ENCODE data around the gene MKNK2. TPM values are rescaled to one million over a fixed set of nuclear protein-coding genes. Genes with fewer than 3 reads are reported as not detected.

Gene MKNK2
- total RNA-seq, 1 experiment from 2014 or later, result 223 TPM

DNA sequence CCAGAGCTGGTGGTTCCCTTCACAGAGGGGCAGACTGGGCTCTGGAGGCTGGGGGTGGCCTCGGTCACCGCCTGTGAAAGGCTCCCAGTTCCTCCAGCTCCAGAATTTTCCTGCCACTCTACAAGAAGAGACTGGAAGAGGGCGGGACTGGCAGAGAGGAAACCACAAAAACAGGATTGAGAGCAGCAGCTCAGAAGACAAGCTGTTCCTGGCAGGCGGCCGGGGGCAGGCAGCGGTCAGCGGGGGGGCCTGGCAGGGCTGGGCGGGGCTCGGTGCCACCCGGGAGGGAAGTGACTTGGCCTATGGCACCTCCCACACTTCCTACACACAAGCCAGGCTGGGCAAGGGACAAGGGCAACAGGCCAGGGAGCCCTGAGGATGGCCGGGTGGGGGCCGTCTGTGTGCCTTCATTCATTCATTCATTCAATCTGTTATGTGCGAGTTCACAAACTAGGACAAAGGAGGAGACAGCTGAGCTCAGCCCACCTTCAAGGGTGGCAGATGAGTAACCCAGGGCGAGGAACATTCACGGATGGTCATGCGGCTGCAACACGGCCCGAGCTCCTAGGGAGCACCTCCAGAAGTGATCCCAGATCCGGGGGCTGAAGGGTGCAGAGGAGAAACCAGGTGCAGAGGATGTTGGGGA is 18.6 kb downstream of the MKNK2 start:
- DNase-seq (ENCODE audit: low spot score), result peak; percentile 88

DNA sequence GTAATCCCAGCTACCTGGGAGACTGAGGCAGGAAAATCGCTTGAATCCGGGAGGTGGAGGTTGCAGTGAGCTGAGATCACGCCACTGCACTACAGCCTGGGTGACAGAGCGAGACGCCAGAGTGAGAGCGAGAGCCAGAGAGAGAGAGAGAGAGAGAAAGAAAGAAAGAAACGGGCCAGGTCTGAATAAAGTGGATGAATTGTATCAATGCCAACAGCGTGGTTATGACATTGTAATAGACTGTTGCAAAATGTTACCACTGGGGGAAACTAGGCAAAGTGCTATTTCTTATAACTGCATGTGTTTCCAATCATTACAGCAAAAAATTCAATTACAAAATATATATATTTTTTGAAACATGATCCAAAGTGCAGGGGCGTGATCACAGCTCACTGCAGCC is 23.7 kb downstream of the MKNK2 start:
- no peak for DNase-seq (ENCODE audit: low spot score)

DNA sequence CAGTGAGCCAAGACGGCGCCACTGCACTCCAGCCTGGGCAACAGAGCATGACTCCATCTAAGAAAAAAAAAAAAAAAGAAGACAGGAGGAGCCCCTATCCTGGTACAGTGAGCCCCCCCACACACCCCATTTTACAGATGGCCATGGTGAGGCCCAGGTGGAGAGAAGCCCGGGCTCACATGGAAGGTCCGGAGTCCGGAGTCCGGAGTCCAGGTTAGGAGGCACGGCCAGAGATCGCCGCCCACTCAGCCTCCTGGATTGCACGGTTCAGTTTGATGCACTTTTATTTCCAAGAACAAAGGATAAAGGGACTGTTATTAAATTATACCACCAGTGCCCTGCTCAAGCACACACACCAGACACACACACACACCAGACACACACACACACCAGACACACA is 24.3 kb downstream of the MKNK2 start:
- DNase-seq (ENCODE audit: low spot score), result no peak

GRCh38 chr19:2022289-2022688 is 28.8 kb downstream of the MKNK2 start:
- no peak for DNase-seq (ENCODE audit: low spot score)

- no peak for DNase-seq (ENCODE audit: low spot score)
These were observed 29.4 kb downstream of the MKNK2 start for GRCh38 chr19:2021453-2022140.

DNA sequence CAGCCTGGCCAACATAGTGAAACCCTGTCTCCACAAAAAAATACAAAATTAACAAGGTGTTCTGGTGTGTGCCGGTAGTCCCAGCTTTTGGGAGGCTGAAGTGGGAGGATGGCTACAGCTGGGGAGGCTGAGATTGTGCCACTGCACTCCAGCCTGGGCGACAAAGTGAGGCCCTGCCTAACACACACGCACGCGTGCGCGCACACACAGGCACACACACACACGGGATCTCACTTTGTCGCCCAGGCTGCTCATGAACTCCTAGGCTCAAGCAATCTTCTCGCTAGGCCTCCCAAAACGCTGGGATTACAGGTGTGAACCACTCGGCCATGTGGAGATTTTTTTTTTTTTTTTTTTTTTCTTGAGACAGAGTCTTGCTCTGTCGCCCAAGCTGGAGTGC is 32.3 kb downstream of the MKNK2 start:
- no peak for DNase-seq (ENCODE audit: low spot score)

DNA sequence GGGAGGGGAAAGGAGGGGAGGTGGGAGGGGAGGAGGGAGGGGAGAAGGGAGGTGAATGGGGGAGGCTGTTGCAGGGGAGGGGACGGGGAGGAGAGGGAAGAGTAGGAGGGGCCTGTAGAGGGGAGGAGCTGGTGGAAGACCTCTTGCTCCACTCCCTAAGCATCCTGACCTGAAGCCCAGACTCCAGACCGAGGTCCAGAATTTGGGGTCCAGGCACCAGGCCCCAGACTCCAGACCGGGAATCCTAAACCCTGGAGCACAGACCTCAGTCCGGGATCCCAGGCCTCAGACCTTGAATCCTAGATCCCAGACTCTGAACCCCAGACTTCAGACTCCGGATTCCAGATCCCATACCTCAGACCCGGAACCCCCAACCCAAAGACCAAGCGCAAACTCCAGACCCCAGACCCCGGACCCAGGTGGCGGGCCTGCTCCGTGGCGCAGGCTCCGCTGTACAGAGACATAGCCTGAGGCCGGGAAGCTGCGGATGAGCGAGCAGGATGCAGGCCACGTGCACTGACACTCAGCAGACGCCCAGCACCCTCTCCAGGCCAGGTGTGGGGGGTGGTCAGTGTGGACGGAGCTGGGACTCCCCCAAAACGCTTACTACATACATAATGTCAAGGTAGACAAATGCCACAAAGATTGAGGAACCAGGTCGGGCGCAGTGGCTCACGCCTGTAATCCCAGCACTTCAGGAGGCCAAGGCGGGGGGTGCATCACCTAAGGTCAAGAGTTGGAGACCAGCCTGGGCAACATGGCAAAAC is 34.8 kb downstream of the MKNK2 start:
- peak; percentile 29 for DNase-seq (ENCODE audit: low spot score)

DNA sequence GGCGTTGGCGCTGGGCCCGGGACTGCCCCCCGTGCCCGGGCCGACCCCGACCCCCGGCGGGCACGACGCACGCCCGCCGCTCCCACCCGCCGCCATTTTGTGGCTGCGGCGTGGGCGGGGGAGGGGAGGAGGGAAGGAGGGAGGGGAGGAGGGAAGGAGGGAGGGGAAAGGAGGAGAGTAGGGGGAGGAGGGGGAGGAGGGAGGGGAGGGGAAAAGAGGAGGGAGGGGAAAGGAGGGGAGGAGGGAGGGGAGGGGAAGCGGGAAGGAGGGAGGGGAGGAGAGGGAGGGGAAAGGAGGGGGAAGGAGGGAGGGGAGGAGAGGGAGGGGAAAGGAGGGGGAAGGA is 35.5 kb downstream of the MKNK2 start, which contains the start of gene BTBD2:
TSS of gene BTBD2 (minus strand) at position 107 of the 343 bp plus-strand sequence. CDS start at position 96, 11 bp downstream.
- DNase-seq (ENCODE audit: low spot score), result no peak

GRCh38 chr19:2014731-2015607 is 36.1 kb downstream of the MKNK2 start:
- no peak for DNase-seq (ENCODE audit: low spot score)

DNA sequence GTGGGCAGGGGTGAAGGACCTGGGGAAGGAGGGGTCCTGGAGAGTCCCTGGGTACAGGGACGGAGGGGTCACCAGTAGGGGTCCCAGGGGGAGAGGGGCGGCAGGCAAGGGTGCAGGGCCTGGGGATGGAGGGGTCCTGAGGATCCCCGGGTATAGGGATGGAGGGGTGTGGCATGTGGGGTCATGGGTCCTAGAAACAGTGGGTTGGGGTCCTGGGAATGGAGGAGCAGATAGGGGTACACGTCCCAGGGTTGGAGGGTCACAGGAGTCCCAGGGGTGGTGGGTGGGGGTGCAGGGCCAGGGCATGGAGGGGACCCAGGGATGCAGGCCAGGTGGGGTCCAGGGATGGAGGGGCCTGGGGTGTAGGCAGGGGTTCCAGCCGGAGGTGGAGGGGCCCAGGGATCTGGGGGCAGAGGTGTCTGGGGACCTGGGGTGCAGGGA is 36.9 kb downstream of the MKNK2 start:
- no peak for DNase-seq (ENCODE audit: low spot score)

GRCh38 chr19:2013683-2013961 is 37.4 kb downstream of the MKNK2 start:
- DNase-seq (ENCODE audit: low spot score), result no peak

DNA sequence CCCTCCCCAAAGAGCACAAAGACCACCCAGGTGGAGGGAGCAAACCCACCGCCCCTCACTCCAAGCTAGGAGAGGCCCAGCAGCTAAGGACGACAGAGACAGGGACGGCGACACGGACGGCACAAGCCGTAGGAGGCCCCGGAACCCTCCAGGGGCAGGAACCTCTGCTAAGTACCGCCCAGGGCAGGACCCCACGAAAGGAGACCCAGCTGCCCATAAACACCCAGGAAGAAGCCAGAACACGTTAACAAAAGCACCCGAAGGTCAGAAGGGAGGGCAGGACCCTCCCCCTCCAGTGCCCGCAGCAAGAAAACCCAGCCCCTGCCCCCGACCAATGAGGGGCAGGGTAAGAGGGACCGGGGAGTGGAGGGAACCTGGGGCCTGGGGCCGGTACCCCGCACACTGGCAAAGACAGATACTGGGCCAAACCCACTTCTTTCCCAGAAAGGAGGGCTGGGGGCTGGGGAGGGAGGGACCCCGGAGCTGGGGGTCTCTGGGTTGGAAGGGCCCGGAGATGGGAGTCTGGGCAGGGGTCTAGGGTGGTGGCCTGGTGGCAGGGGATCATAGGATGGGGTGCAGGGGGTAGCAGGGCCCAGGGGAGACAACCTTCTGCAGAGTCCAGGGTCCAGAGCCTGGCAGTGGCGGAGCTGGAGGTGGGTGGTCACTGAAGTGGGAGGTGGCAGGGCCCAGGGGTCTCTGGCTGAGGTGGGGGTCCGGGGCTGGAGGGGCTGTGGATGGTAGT is 37.9 kb downstream of the MKNK2 start:
- DNase-seq (ENCODE audit: low spot score), result no peak

- no peak for DNase-seq (ENCODE audit: low spot score)
These were observed 39.9 kb downstream of the MKNK2 start for GRCh38 chr19:2011169-2011568.

DNA sequence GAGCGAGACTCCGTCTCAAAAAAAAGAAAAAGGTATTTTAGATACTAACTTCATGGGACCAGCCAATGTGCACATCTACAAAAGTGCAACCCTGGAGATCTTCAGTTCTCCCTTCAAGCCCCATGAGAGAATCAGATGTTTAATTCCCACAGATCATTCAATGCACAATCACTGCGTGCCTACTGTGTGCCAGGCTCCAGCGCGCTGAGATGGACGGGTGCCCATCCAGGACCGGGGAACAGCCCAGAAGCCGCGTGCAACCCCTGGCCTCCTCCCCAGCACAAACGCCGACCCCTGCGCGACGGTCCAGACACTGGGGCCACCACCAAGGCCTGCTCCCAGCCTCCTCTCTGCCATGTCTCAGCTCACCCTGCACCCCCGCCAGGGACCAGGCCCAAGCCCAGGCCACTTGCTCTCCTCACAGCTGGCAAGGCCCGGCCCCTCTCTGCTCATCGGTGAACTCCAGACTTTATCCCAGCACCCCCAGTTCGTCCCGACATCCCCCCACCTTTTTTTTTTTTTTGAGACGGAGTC is 40.8 kb downstream of the MKNK2 start:
- no peak for DNase-seq (ENCODE audit: low spot score)

DNA sequence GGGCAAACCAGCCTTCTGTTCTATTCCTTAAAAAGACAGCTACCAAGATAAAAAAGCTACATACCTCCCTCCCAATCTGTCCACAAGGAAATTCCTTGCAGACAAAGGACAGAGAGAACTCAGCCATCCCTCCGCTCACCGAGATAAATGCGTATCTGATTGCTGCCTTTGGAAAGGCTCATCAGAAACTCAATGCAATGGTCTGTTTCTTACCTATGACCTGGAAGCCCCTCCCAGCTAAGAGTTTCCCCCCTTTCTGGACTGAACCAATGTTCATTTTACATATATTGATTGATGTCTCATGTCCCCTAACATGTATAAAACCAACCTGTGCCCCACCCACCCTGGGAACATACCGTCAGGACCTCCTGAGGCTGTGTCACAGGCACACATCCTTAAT is 47.2 kb downstream of the MKNK2 start:
- DNase-seq (ENCODE audit: low spot score), result no peak

- no peak for DNase-seq (ENCODE audit: low spot score)
These were observed 51.1 kb downstream of the MKNK2 start for GRCh38 chr19:1999856-2000515.

DNA sequence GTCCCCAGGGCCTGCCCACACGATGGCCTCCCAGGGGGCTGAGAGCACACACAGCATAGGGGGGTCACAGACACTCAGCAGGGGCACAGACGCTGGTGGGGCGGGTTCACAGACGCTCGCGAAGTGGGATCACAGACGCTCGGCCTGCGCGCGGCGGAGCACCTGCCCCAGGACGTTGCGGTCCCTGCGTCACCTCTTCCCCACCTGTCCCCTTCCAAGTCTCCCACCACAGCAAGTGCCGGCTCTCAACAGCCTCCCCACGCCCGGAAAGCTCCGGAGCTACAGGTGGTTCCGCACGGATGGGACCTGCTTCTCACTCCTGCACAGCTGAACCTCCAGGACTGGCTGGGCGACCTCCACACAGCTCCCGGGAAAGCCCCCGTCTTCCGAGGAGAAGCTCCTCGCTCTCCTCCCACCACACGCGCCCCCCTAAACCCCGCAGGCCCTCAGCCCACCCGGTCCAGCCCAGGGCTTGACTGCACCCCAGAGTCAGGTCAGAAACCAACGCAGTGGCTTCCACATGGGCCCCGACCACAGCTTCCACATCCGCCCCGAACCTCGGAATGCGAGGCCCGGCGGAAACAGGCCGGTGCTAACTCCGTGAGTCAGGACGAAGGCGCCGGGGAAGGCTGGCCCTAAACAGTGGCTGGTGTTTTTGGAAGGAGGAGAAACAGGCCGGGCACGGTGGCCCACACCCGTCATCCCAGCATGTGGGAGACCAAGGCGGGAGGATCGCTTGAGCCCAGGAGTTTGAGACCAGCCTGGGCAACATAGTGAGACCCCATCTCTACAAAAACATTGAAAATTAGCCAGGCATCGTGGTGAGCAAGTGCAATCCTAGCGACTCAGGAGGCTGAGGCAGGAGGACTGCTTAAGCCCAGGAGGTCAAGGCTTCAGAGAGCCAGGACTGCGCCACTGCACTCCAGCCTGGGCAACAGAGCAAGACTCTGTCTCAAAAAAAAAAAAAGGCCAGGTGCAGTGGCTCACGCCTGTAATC is 52.0 kb downstream of the MKNK2 start:
- DNase-seq (ENCODE audit: low spot score), result no peak

GRCh38 chr19:1997353-1998233 is 53.5 kb downstream of the MKNK2 start:
- no peak for DNase-seq (ENCODE audit: low spot score)
